GM21528 (cell line): ENCODE results near the gene TRPM5.

Source experiments
- ATAC-seq: cut with Tn5 transposase; IDR thresholded peaks from one replicate; pipeline ENCODE4 v1.9.1; 2021; ENCODE audit warnings: mild to moderate bottlenecking, moderate library complexity; ENCODE audit not compliant: unreplicated experiment, low FRiP score

Gene TRPM5

GRCh38 chr11:2439820-2440219, 4.5 kb downstream of the TRPM5 start:
- ATAC-seq = no peak

DNA sequence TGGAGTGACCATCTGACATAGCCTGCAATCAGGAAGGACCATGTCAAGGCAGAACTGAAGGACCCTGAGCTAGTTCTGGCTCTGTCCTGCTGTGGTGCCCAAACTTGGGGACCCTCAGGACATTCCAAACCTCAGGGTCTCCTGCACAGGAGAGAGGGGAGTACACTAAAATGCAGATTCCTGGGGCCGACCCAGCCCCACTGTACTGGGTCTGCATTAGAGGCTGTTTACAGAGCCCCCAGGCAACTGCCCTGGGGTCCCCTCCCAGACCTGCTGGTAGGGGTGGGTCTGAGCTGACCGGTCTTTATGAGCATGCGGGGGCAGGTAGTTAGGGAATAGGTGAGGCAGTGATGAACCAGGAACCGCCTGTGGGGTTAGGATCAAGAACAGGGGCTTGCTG, 6.8 kb downstream of the TRPM5 start:
- ATAC-seq = no peak

DNA sequence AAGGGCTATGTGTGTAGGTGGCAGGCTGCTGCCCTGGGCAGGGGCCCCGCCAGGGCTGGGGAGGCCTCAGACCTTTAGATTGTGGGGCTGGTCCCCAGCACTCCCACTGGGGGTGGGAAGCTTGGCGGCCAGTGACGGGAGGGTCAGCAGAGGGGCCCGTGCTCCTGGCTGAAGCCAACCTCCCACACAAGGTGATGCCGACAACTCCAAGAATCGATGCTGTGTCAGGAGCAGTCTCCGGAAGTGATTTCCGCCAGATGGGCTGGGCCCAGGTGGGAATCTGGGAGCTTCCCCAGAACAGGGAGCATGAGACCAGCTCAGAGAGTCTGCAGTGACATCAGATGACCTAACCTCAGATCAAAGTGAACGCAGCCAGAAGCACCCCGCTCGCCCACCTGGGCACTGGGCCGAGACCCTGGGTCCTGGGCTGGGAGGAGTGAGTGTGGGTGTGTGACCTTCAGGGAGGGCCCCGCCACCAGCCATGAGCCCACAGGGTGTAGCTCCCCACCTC, 7.7 kb downstream of the TRPM5 start:
- no peak for ATAC-seq

DNA sequence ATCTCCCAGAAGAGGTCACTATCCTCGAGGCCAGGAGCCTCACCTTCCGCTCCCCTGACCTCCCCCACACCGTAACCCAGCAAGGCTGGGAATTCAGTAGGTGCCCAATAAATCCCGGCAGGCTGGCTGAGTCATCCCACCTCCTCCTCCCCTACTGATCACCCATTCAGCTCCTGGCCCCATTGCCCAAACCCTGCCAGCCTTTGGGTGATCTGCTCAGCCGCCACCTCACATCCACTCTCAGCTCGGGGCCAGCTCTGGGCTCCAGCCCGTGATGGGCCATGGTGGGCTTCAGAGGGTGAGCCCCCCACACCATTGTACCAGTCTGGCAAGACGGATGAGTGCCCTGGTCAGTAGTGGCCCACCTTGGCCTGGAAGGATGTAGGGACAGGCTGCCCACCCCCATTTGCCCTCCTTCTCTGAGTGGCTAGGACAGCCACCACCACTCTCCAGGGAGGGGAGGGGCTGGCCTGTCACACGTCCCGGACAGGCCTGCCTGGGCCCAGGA, 8.2 kb downstream of the TRPM5 start:
- no peak for ATAC-seq

DNA sequence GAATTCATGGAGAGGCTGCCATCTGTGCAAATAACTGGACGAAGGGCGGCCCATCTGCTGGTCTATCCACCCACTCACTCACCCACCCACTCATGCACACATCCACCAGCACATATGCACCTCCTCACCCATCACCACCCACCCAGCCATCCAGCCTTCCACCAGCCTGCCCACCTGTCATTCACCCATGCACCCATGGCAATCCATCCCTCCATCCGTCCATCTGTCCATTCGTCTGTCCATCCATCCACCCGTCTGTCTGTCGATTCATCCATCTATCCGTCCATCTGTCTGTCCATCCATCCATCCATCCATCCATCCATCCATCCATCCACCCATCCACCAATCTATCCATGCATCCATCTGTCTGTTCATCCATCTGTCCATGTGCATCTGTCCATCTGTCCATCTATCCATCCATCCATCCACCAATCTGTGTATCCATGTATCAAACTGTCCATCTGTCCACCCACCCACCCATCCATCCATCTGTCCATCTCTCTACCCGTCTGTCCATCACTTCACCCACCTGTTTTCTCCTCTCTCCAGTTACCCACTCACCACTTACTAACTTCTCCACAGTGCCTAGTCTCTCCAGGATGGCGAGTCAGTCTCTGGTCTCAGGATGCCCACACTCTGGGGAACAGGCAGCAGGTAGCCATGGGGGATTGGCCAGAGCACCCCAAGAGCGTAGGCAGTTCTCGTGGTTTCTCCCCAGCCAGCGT, 8.9 kb downstream of the TRPM5 start:
- no peak for ATAC-seq

DNA sequence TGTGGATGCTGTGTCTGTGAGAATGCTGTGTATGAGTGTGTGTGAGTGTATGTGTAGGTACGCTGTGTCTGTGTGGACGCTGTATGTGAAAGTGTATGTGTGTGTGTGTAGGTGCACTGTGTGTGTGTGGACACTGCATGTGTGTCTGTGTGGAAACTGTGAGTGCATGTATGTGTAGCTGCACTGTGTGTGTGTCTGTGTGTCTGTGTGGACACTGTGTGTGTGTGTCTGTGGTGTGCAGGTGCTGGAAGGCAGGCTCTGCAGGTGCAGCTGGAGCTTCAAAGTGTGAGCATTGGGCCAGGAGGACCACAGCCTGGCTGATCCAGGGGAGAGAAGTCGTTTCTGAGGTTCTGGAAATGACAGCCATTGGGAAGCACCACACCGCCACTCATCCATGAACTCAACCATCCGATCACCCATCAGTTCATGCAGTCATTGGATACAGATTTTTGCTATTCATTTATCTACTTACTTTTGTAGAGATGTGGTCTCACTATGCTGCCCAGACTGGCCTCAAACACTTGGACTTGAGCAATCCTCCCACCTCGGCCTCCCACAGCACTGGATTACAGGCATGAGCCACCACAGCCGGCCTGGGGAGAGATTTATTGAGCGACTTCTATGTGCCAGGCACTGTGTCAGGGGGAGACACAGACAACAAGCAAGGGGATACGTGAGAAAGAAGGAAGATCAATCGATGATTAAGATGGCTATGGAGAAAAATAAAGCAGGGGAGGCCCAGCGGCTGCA, 9.6 kb downstream of the TRPM5 start:
- ATAC-seq = no peak

- ATAC-seq = no peak
These were observed 10.3 kb downstream of the TRPM5 start for GRCh38 chr11:2434008-2434407.

GRCh38 chr11:2433106-2433925, 11.0 kb downstream of the TRPM5 start:
- no peak for ATAC-seq

DNA sequence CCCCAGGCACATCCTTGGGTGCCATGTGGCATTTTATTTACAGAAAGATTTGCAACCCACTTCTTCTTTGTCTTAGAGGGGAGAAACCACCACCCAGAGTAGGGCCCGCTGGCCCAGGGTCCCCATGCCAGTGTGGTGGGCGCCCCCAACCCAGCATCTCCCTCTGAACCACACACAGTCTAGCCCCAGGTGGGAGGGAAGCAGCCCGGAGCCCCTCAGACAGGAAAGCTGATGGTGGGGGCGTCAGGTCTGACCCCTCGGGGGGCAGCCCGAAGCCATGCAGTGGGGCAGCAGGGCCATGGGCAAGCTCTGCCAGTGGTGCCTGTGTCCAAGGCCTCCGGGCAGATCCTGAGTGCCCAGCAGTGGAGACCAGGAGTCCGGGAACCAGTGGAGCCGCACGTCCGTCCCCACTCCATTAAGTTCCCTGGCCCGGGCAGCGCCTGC, 11.7 kb downstream of the TRPM5 start:
- ATAC-seq = no peak

GRCh38 chr11:2432171-2432621, 12.1 kb downstream of the TRPM5 start:
- no peak for ATAC-seq

DNA sequence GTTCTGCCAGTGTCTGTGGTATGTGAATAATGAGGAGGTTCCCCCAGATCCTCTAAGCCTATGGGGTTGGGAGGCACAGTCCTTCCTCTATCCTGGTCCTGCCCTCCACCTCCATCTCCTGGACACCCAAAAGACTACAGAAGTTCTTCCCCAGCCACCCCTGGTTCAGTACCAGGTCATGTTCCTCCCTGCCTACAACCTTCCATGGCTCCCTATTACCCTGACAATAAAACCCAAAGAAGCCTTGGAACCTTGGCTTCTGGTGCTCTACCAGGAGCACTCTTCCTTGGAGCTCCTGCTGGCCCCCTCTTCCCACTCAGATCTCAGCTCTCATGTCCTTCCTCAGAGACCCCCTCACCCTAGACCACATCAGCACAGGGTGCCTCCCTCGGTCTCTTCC, 12.9 kb downstream of the TRPM5 start:
- no peak for ATAC-seq

DNA sequence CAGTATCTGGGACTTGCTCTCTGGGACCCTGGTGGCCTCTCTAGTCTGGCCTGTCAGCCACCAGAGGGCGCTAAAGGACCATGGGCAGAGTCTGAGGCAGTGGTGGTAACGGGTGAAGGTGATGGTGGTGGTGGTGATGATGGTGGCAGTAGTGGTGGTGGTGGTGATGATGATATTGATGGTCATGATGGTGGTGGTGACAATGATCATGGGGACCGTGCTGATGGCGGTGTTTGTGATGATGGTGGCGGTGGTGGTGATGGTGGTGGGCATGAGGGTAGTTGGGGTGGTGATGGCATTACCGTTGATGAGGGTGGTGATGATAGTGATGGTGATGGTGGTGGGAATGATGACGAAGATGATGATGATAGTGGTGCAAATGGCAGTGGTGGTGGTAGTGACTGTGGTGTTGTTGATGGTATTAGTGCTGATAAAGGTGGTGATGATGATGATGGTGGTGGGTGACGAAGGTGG, 16.0 kb downstream of the TRPM5 start:
- ATAC-seq = no peak

DNA sequence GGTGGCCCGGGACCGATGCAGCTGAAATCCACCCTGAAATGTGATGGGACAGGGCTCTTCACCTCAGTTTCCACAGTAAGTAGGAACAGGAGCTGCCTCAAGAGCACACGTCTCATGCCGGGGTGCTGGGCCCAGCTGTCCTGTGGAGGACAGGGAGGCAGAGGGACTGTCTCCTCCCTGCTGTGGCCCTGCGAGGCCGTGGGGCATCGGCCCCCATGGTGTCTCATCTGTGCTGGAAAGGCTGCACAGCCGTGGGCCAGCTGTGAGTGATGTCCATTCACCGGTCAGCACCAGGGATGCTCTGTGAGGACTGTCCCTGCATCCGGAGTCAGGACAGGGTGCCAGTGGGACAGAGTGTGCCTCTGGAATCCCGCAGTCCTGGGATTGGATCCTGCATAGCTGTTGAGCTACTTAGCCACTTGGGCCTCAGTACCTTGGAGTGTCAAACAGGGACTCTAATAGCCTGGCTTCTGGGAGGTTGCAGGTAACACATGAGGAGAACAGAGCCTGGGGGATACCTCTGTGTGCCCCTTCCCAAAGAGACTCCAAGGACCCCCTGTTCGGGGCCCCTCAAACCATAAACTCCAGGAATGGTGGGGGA, 16.5 kb downstream of the TRPM5 start:
- ATAC-seq = no peak

- ATAC-seq = no peak
These were observed 17.3 kb downstream of the TRPM5 start for GRCh38 chr11:2426826-2427521.

DNA sequence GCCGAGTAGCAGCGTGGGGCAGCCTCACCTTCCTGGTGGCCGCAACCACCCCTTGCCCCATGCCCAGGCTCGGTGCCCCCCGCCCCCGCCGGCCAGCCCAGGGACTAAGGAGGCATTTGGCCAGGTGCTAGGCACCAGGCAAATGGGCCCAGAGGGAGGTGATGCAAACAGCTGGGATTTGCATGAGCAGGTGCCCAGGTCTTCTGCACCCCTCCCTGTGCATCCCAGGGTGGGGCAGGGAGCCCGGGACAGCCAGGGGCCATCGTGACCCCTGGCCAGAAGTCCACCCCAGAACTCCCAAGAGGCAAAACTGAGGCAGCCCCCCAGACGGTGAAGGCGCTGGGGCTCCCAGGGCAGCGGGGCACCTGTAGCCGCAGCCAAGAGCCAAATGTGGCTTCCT, 18.1 kb downstream of the TRPM5 start:
- no peak for ATAC-seq

DNA sequence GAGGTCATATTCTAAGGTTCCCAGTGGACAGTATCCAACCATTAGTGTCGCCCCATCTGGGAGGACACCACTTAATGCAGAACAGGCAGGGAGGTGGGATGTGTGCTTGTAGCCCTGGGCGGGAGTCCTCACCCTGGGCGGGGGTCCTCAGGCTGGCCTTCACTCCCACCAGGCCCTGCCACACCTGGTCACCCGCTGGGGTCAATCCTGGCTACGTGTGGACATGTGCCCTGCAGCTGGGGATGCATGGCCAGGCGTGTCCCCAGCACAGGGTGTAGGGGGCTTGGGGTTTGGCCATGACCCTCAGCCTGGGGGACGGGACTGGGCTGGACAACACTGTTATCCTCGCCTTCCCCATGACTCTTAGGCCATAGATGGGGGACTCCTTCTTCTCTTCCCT, 18.8 kb downstream of the TRPM5 start:
- no peak for ATAC-seq

DNA sequence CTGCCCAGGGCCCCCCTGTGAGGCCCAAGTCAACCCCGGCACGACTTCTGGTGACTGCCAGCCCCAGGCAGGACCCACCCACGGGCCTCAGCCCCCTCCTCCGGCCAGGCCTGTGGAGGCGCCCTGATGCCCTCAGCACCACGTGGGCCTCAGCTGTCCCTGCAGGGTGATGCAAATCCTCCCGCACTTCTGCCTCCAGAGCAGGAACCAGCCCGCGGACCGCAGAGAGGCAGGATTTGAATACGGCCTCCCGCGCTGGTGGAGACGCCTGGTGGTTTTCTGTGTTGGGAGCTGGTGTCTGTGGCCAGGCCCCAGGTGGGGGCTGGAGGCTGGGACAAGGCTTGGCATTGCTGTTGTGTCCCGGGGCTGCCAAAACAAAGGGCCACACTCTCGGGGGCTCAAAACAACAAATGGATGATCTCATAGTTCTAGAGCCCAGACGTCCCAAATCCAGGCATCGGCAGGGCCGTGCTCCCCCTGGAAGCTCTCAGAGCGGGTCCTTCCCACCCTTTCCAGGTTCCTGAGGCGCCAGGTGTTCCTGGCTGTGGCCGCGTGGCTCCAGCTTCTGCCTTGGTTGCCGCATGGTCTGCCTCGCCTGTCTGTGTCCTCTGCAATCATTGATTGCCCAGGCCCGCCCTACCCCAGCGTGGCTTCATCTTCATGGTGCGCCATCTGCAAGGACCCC, 19.4 kb downstream of the TRPM5 start:
- ATAC-seq = no peak

- ATAC-seq = no peak
These were observed 20.9 kb downstream of the TRPM5 start for GRCh38 chr11:2423157-2424025.
